Measurements from ENCODE around the gene STAT3.
"Not testable (repeated sequence)": the region's sequence is repeated elsewhere in the genome, so short reads cannot be mapped to it uniquely, and the experiment has no call there.

Gene STAT3

DNA sequence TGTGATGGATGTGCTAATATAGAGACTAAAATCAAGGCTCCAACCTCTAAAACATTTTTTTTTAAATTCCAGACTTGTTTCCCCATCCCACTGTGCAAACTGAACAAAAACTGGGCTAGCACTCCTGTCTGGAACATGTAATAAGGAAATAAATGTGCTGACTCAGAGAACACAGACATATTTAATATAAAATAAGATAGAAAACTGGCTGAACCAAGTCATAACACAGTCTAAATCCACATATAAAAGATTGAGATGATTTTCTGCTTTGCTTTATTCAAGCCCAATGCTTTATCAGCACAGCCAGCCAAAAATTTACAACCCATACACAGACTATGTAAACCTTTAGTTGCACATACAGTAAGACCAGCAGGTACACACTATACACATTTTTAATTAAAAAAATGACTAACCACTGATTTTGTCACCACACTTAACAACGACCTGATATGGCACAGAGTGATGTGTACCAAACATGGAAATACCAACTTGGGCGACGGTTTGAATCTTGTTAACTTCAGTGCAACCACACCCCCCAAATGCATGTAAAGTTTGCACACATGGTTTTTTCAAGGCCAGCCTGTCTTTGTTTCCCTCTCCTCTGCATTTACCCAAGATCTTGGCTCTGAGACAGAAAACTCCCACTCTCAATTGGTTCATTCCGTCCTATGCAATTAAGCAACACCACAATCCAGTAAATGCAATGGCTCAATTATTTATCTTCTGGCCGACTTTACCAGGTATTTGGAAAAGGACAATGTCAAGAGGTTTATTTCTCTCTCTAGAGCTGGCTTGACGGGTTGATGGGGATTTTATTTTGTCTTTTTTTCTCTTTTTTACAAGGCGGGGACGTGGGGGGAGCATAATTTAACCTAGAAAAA is 1.2 kb downstream of the STAT3 start:
- in situ Hi-C loops (cut with MboI; ENCODE audit: low sequenced_read_pairs) = no loop called here
- Histone ChIP-seq H3K4me1 (peaks cover 20% of the 10 kb centered on the region), H3K36me3 (replicated peaks) (no peaks in the 10 kb centered on the region), H3K9me3 (no peaks in the 10 kb centered on the region), H3K27me3 (ENCODE audit: low read depth) (no peaks in the 10 kb centered on the region), H3K4me3 (peak overlapping the region; percentile 97)
- peak; percentile 71 to 86 for DNase-seq (ENCODE audit: low spot score in 2 of 2)

DNA sequence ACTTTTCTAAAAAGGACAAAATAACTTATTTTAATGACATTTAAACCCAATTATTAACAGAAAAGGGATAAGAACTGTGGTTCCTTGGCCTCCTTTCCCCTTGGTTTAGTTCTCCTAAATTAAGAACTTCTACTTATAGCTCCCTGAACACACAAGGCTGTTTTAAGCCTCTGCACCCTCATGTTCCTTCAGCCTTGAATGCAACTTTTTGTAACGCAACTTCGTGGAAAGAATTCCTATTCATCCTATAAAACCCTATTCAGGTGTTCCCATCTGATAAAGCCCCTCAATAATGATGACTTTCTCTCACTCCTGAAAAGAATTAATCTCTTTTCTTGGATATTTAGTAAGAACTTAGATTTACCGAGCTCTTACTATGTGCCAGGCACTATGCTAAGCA is 6.3 kb downstream of the STAT3 start:
- H3K4me3 ChIP-seq = no peak overlapping the region
- no peaks in the 10 kb centered on the region for H3K36me3 ChIP-seq (replicated peaks)
- no peaks in the 10 kb centered on the region for H3K27me3 ChIP-seq (ENCODE audit: low read depth)
- no peaks in the 10 kb centered on the region for H3K9me3 ChIP-seq
- peak in 1 of 2 experiments; percentile 53 for DNase-seq (ENCODE audit: low spot score in 2 of 2)
- H3K4me1 ChIP-seq = peaks cover 29% of the 10 kb centered on the region
- in situ Hi-C loops (cut with MboI; ENCODE audit: low sequenced_read_pairs) = no loop called here

DNA sequence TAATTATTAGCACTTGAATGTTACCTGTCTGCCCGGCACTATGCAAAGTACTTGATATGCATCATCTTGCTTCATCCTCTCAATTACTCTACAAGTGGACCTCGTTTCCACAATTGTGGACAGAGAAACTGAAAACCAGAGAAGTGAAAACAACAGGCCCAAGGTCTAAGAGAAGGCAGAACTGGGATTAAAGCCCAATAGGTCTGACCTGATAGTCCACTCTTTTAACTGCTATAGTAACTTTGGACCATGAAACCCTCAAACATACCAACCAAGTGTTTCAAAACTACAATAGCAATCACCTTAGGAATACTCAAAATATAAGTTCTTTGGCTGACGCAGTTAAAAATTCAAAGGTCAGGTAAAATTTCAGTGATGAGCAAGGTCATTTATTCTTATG is 7.3 kb downstream of the STAT3 start:
- H3K36me3 ChIP-seq (replicated peaks) = no peaks in the 10 kb centered on the region
- no peaks in the 10 kb centered on the region for H3K9me3 ChIP-seq
- in situ Hi-C loops (cut with MboI; ENCODE audit: low sequenced_read_pairs) = no loop called here
- no peaks in the 10 kb centered on the region for H3K27me3 ChIP-seq (ENCODE audit: low read depth)
- no peak for DNase-seq (ENCODE audit: low spot score in 2 of 2)
- no peak overlapping the region for H3K4me3 ChIP-seq
- H3K4me1 ChIP-seq = peaks cover 26% of the 10 kb centered on the region

DNA sequence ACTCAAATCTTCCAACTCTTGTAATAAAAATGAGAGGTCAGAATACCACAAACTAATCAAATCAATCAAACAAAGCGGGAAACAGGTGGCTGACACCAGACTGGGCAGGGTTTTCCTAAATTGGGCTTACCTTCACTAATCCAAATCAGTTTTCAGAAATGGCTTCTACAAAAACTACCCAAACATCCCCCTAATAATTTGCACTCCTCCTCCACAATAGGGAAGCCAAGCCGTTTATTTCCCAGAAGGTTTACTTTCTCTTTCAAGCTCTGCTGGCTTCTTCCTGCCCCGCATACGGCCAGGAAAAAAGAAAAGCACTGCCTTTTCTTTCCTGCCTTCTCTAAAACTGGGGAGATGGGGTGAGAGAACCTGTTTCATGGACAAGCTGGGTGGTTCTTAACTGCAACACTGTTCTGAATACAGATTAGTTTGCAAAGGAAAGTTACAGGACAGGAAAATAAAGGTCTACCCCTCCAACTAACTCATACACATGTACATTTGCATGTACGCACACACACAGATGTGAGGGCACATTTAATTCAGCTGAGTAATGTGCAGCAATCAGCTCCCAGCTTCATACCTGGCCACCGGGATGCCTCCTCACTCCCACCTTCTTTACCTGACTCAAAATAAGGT is 9.2 kb downstream of the STAT3 start:
- Histone ChIP-seq H3K9me3 (no peaks in the 10 kb centered on the region), H3K4me3 (no peak overlapping the region), H3K36me3 (replicated peaks) (no peaks in the 10 kb centered on the region), H3K4me1 (peaks cover 34% of the 10 kb centered on the region), H3K27me3 (ENCODE audit: low read depth) (no peaks in the 10 kb centered on the region)
- DNase-seq (ENCODE audit: low spot score in 2 of 2) = no peak
- in situ Hi-C loops (cut with MboI; ENCODE audit: low sequenced_read_pairs) = no loop called here

DNA sequence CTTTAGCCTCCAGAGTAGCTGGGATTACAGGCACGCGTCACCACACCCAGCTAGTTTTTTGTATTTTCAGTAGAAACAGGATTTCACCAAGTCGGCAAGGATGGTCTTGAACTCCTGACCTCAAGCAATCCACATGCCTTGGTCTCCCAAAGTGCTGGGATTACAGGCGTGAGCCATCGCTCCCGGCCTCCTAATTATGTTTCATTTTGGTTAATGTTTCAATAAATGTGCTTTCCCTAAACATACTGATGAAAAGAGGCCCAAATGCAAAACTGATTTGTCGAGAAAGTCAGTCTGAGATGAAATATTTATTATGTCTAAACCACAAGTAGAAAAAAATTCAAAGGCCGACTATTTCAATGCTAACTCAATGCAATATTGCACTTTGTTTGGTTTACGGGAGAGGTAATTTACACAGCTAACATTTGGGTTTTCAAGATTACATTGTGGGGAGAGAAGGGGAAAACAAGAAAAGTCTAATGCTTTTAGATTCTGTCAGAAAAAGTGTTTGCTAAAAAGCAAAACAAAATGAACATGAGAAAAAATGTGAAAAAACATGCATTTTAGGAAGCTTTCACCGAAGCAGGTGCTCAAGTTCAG is 9.8 kb downstream of the STAT3 start:
- no peak overlapping the region for H3K4me3 ChIP-seq
- H3K9me3 ChIP-seq = no peaks in the 10 kb centered on the region
- H3K36me3 ChIP-seq (replicated peaks) = no peaks in the 10 kb centered on the region
- DNase-seq (ENCODE audit: low spot score in 2 of 2) = no peak
- in situ Hi-C loops (cut with MboI; ENCODE audit: low sequenced_read_pairs) = no loop called here
- H3K4me1 ChIP-seq = peaks cover 34% of the 10 kb centered on the region
- no peaks in the 10 kb centered on the region for H3K27me3 ChIP-seq (ENCODE audit: low read depth)

DNA sequence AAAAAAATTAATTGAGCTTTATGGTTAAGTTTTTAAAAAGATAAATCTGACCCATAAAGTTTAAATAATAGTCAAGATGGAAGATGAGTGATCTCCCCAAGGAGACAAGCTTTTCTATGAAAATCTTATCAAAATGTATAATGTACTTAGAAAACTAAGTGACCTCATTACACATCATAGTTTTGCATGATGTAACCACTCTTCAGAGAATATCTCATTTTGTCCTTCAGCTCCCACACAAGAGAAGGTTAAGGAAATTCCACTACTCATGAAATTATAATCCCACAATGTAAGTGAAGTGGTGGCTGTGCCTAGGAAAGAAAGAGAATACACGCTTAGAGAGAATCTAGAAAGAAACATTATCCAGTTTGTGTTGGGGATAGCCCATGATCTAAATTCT is 14.3 kb downstream of the STAT3 start:
- in situ Hi-C loops (cut with MboI; ENCODE audit: low sequenced_read_pairs) = no loop called here
- no peaks in the 10 kb centered on the region for H3K27me3 ChIP-seq (ENCODE audit: low read depth)
- no peaks in the 10 kb centered on the region for H3K9me3 ChIP-seq
- no peak for DNase-seq (ENCODE audit: low spot score in 2 of 2)
- H3K4me3 ChIP-seq = no peak overlapping the region
- H3K4me1 ChIP-seq = peaks cover 17% of the 10 kb centered on the region
- no peaks in the 10 kb centered on the region for H3K36me3 ChIP-seq (replicated peaks)

DNA sequence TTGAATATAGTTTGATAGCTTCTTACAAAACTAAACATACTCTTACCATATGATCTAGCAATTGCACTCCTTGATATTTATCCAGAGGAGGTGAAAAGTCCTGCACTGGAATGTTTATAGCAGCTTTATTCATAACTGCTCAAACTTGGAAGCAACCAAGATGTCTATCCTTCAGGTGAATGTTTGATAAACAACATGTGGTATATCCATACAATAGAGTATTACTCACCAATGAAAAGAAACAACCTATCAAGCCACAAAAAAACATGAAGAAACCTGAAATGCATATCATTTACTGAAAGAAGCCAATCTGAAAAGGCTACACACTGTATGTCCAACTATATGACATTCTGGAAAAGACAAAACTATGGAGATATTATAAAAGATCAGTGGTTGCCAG is 16.1 kb downstream of the STAT3 start:
- DNase-seq (ENCODE audit: low spot score in 2 of 2) = no peak
- H3K9me3 ChIP-seq = no peaks in the 10 kb centered on the region
- no peaks in the 10 kb centered on the region for H3K36me3 ChIP-seq (replicated peaks)
- no peaks in the 10 kb centered on the region for H3K27me3 ChIP-seq (ENCODE audit: low read depth)
- no peak overlapping the region for H3K4me3 ChIP-seq
- in situ Hi-C loops (cut with MboI; ENCODE audit: low sequenced_read_pairs) = no loop called here
- peaks cover 26% of the 10 kb centered on the region for H3K4me1 ChIP-seq

DNA sequence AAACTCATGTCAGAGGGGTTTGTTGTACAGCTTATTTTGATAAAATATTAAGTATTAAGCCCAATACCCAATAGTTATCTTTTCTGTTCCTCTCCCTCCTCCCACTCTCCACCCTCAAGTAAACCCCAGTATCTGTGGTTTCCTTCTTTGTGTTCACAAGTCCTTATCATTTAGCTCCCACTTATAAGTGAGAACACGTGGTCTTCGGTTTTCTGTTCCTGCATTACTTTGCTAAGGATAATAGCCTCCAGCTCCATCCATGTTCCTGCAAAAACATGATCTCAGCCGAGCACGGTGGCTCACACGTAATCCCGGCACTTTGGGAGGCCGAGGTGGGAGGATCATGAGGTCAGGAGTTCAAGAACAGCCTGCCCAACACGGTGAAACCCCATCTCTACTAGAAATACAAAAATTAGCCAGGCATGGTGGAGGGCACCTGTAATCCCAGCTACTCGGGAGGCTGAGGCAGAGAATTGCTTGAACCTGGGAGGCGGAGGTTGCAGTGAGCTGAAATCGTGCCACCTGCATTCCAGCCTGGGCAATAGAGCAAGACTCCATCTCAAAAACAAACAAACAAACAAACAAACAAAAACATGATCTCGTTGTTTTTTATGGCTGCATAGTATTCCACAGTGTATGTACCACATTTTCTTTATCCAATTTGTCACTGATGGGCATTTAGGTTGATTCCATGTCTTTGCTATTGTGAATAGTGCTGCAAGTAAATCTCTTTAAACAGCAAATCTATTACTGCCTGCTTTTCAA is 19.3 kb downstream of the STAT3 start:
- DNase-seq (ENCODE audit: low spot score in 2 of 2); H3K9me3 ChIP-seq; in situ Hi-C loops (cut with MboI; ENCODE audit: low sequenced_read_pairs); H3K27me3 ChIP-seq (ENCODE audit: low read depth); H3K36me3 ChIP-seq (replicated peaks); H3K4me3 ChIP-seq: not testable (repeated sequence)
- H3K4me1 ChIP-seq = peaks cover 32% of the 10 kb centered on the region

DNA sequence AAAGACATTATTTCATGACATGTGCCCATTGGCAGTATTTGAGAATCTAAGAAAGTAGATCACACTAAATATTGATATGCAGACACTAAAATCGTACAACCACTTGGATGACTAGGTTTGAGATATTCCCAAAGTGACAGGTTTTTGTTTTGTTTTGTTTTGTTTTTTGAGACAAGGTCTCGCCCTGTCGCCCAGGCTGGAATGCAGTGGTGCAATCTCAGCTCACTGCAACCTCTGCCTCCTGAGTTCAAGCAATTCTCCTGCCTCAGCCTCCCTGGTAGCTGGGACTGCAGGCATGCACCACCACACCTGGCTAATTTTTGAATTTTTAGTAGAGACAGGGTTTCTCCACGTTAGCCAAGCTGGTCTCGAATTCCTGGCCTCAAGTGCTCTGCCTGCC is 19.9 kb downstream of the STAT3 start:
- H3K27me3 ChIP-seq (ENCODE audit: low read depth); in situ Hi-C loops (cut with MboI; ENCODE audit: low sequenced_read_pairs); H3K4me3 ChIP-seq; H3K9me3 ChIP-seq; H3K36me3 ChIP-seq (replicated peaks): not testable (repeated sequence)
- DNase-seq (ENCODE audit: low spot score in 2 of 2) = peak in 1 of 2 experiments; percentile 23
- peaks cover 32% of the 10 kb centered on the region for H3K4me1 ChIP-seq

DNA sequence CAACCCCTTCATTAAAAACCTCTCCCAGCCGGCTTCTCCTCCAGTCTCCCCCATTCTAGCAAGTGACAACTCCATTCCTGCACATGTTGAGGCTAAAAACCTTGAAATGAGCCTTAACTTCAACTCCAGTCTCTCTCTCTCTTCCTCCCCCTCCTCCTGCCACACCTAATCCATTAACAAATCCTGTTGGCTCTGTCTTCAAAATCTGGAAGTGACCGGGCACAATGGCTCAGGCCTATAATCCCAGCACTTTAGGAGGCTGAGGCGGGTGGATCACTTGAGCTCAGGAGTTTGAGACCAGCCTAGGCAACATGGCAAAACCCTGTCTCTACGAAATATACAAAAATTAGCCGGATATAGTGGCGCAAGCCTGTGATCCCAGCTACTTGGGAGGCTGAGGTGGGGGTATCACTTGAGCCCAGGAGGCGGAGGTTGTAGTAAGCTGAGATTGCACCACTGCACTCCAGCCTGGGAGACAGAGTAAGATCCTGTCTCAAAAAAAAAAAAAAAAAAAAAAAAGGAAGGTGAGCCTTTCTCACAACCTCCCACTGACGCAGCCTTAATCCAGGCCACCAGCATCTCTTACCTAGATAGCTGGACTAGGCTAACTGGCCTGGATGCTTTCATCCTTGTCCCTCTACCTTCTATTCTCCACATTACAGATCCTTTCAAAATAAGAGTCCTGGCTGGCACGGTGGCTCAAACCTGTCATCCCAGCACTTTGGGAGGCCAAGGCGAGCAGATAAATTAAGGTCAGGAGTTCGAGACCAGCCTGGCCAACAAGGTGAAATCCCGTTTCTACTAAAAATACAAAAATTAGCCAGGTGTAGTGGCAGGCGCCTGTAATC is 21.8 kb downstream of the STAT3 start:
- H3K4me1 ChIP-seq = peaks cover 50% of the 10 kb centered on the region
- peak; percentile 64 for DNase-seq (ENCODE audit: low spot score in 2 of 2)
- H3K4me3 ChIP-seq; H3K36me3 ChIP-seq (replicated peaks); H3K9me3 ChIP-seq; H3K27me3 ChIP-seq (ENCODE audit: low read depth); in situ Hi-C loops (cut with MboI; ENCODE audit: low sequenced_read_pairs): not testable (repeated sequence)

DNA sequence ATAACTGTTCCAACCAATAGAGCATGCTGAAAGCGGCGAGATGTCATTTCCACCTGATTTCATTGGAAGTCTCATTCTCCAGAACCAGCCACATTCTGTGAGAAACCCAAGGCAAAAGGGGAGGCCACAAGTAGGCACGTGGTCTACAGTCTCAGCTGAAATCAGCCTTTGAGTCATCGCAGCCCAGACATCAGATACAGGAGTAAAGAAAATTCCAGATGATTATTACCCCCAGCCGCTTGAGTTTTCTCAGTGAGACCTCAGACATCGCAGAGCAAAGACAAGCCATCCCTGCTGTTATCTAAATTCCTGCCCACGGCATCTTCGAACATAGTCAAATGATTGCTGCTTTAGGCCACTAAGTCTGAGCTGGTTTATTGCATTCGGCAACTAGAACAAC is 23.1 kb downstream of the STAT3 start:
- Histone ChIP-seq H3K4me3 (no peak overlapping the region), H3K4me1 (peaks cover 53% of the 10 kb centered on the region), H3K9me3 (no peaks in the 10 kb centered on the region), H3K36me3 (replicated peaks) (no peaks in the 10 kb centered on the region), H3K27me3 (ENCODE audit: low read depth) (no peaks in the 10 kb centered on the region)
- in situ Hi-C loops (cut with MboI; ENCODE audit: low sequenced_read_pairs) = no loop called here
- no peak for DNase-seq (ENCODE audit: low spot score in 2 of 2)

DNA sequence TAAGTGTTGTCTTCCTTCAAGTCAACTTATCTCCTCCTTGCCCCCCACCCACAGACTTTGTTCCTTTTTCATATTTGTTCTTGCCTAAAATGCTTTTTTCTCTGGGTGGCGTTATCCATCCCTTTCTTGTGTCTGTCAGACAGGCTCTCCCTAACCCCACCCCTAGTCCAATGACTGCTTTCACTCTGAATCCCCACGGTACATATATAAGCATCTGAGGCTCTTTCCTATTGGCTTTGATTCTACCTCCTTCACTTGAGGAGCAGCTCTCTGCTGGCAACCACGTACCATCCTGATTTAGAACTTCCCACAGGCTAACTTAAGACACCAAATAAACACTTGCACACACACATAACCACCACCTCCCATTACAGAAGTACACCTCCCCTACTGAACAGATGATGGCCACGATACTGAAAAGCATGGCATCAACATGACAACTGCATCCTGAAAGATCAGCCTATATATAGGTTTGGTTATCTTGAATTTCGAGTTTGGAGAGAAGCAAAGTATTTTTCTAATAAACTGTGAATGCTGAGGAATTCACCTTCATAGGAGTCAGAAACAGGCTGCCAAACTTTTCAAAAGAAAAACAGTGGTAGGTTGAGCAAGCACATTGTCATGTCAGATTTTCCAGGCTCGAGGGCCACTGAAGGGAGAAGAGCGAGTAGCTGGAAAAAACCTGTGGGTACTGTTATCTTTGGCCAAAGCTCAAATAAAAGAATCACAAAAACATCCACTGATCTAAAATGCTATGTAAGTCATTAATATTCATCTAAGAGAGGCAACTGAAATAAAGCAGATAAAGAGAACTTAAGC is 24.3 kb downstream of the STAT3 start:
- in situ Hi-C loops (cut with MboI; ENCODE audit: low sequenced_read_pairs) = no loop called here
- no peak overlapping the region for H3K4me3 ChIP-seq

More for the DNA sequence above, 24.3 kb downstream of the STAT3 start:
- Histone ChIP-seq H3K27me3 (ENCODE audit: low read depth) (no peaks in the 10 kb centered on the region), H3K36me3 (replicated peaks) (no peaks in the 10 kb centered on the region), H3K9me3 (no peaks in the 10 kb centered on the region), H3K4me1 (peaks cover 53% of the 10 kb centered on the region)
- DNase-seq (ENCODE audit: low spot score in 2 of 2) = no peak
